Measurements from ENCODE around the gene EFEMP2.
A peak's percentile ranks its signal among the peaks of the same experiment; 100 is the strongest.
"Not testable (repeated sequence)": the region's sequence is repeated elsewhere in the genome, so short reads cannot be mapped to it uniquely, and the experiment has no call there.

Gene EFEMP2

GRCh38 chr11:65834202-65834601 lies 38.4 kb downstream of the EFEMP2 start:
- no peaks in the 10 kb centered on the region for H3K36me3 ChIP-seq (ENCODE audit: insufficient read depth, low read length)
- peak overlapping the region; percentile 77 for H3K9ac ChIP-seq (ENCODE audit: low read depth, low read length, poor library complexity, severe bottlenecking)
- no peaks in the 10 kb centered on the region for H4K20me1 ChIP-seq (ENCODE audit: insufficient read depth, low read length, poor library complexity, severe bottlenecking)
- no peaks in the 10 kb centered on the region for H3K9me3 ChIP-seq (ENCODE audit: insufficient read depth, low read depth, low read length)
- no peaks in the 10 kb centered on the region for H3K27me3 ChIP-seq (ENCODE audit: insufficient read depth, low read length, poor library complexity, severe bottlenecking)
- H3K4me1 ChIP-seq (ENCODE audit: insufficient read depth, low read length, poor library complexity, severe bottlenecking), result peaks cover 35% of the 10 kb centered on the region
- peak overlapping the region; percentile 80 for H3K4me3 ChIP-seq (ENCODE audit: low read length, poor library complexity, severe bottlenecking)
- H3K9me2 ChIP-seq (replicated peaks; ENCODE audit: low read depth, low read length), result no peaks in the 10 kb centered on the region
- TF ChIP-seq EZH2phosphoT487 (IDR thresholded peaks at IDR 0.05; ENCODE audit: borderline replicate concordance), result no peak
- no peak for TF ChIP-seq CTCF (conservative IDR thresholded peaks at IDR 0.05; ENCODE audit: low read length)
- H3K79me2 ChIP-seq (ENCODE audit: insufficient read depth, low read length), result peaks cover 14% of the 10 kb centered on the region; the same call in 1 of the 2 replicates
- H3K4me2 ChIP-seq (ENCODE audit: low read depth, low read length, poor library complexity, severe bottlenecking), result peak overlapping the region; percentile 98
- H3F3A ChIP-seq (ENCODE audit: low read depth), result 0 out of 2 replicates have a peak, but pooled peaks cover 2% of the 10 kb centered on the region
- H2AFZ ChIP-seq (ENCODE audit: low read length), result peak overlapping the region; percentile 99

GRCh38 chr11:65833297-65834030 lies 39.1 kb downstream of the EFEMP2 start, which contains the start of gene SNX32:
TSS of gene SNX32 (plus strand) at chr11:65833963. CDS start at chr11:65834066, 103 bp downstream.
- Histone ChIP-seq H3K9me3 (ENCODE audit: insufficient read depth, low read depth, low read length) (no peaks in the 10 kb centered on the region), H3K4me1 (ENCODE audit: insufficient read depth, low read length, poor library complexity, severe bottlenecking) (peaks cover 35% of the 10 kb centered on the region), H3K4me3 (ENCODE audit: low read length, poor library complexity, severe bottlenecking) (peak within 1 kb of the TSS; percentile 80), H3K4me2 (ENCODE audit: low read depth, low read length, poor library complexity, severe bottlenecking) (peak within 1 kb of the TSS; percentile 98), H3K79me2 (ENCODE audit: insufficient read depth, low read length) (peaks cover 14% of the 10 kb centered on the region; the same call in 1 of the 2 replicates), H3F3A (ENCODE audit: low read depth) (0 out of 2 replicates have a peak, but pooled peaks cover 2% of the 10 kb centered on the region), H3K36me3 (ENCODE audit: insufficient read depth, low read length) (no peaks in the 10 kb centered on the region), H3K9me2 (replicated peaks; ENCODE audit: low read depth, low read length) (no peaks in the 10 kb centered on the region), H4K20me1 (ENCODE audit: insufficient read depth, low read length, poor library complexity, severe bottlenecking) (no peaks in the 10 kb centered on the region), H3K27me3 (ENCODE audit: insufficient read depth, low read length, poor library complexity, severe bottlenecking) (no peaks in the 10 kb centered on the region), H3K9ac (ENCODE audit: low read depth, low read length, poor library complexity, severe bottlenecking) (peak within 1 kb of the TSS; percentile 77), H2AFZ (ENCODE audit: low read length) (peak within 1 kb of the TSS; percentile 99)
- TF ChIP-seq EZH2phosphoT487 (IDR thresholded peaks at IDR 0.05; ENCODE audit: borderline replicate concordance) (no peak), CTCF (conservative IDR thresholded peaks at IDR 0.05; ENCODE audit: low read length) (no peak)

- H3F3A ChIP-seq (ENCODE audit: low read depth); H3K36me3 ChIP-seq (ENCODE audit: insufficient read depth, low read length); H3K9me2 ChIP-seq (replicated peaks; ENCODE audit: low read depth, low read length); H3K9ac ChIP-seq (ENCODE audit: low read depth, low read length, poor library complexity, severe bottlenecking); H3K27me3 ChIP-seq (ENCODE audit: insufficient read depth, low read length, poor library complexity, severe bottlenecking); H2AFZ ChIP-seq (ENCODE audit: low read length); H4K20me1 ChIP-seq (ENCODE audit: insufficient read depth, low read length, poor library complexity, severe bottlenecking); H3K9me3 ChIP-seq (ENCODE audit: insufficient read depth, low read depth, low read length): not testable (repeated sequence)
- Histone ChIP-seq H3K79me2 (ENCODE audit: insufficient read depth, low read length) (peaks cover 14% of the 10 kb centered on the region; the same call in 1 of the 2 replicates), H3K4me3 (ENCODE audit: low read length, poor library complexity, severe bottlenecking) (peak overlapping the region; percentile 80), H3K4me2 (ENCODE audit: low read depth, low read length, poor library complexity, severe bottlenecking) (peak overlapping the region; percentile 98), H3K4me1 (ENCODE audit: insufficient read depth, low read length, poor library complexity, severe bottlenecking) (peaks cover 35% of the 10 kb centered on the region)
Observed at GRCh38 chr11:65832231-65832630, 40.4 kb downstream of the EFEMP2 start.
